Uterus (tissue), 4 donors: ENCODE measurements around the gene PDE4B. TPM values are rescaled to one million over a fixed set of nuclear protein-coding genes. Genes with fewer than 3 reads are reported as not detected.

Experiments used
- DNase-seq, 2 donors: peaks; one replicate each; pipeline ENCODE4 v3.0.0-alpha.2; 2019 to 2020
- H3K27ac ChIP-seq, 2 donors: fragments of 200-600 bp; sonication (generic); 1 replicate in 1 of 2; 2 replicates in 1 of 2; pipeline ENCODE4 v1.5.1; 2016 to 2018
- H3K27me3 ChIP-seq, 2 donors: fragments of 200-600 bp; sonication (generic); one replicate each; pipeline ENCODE4 v1.5.1; 2018 to 2019; ENCODE audit warnings: control low read depth in 1 of 2
- H3K36me3 ChIP-seq, 2 donors: fragments of 200-600 bp; sonication (generic); one replicate each; pipeline ENCODE4 v1.5.1; 2019; ENCODE audit warnings: control low read depth in 1 of 2
- H3K4me1 ChIP-seq, 2 donors: fragments of 200-600 bp; sonication (generic); one replicate each; pipeline ENCODE4 v1.5.1; 2018 to 2019; ENCODE audit warnings: control low read depth in 1 of 2
- H3K4me3 ChIP-seq, 2 donors: fragments of 200-600 bp; sonication (generic); 1 replicate in 1 of 2; 2 replicates in 1 of 2; pipeline ENCODE4 v1.5.1; 2018 to 2019; ENCODE audit warnings: mild to moderate bottlenecking in 1 of 2
- H3K9me3 ChIP-seq, 2 donors: fragments of 200-600 bp; sonication (generic); one replicate each; pipeline ENCODE4 v1.5.1; 2019; ENCODE audit warnings: control low read depth in 1 of 2
- POLR2A ChIP-seq, 2 donors: fragments of 450-650 bp; IDR thresholded peaks; one replicate each; pipeline ENCODE4 v1.6.1; 2016; ENCODE audit warnings: antibody characterized with exemption in 2 of 2, mild to moderate bottlenecking in 1 of 2, moderate library complexity in 1 of 2
- intact Hi-C: fragments of 100-400 bp; cut with DNase I; formaldehyde crosslinking; loops from one replicate; pipeline ENCODE4 v1.15.1; 2023; ENCODE audit warnings: low total_unique reads
- total RNA-seq, 4 donors: library from RNA; depleted of rRNA in 3 of 4; stranded (reverse); fragments of >200 nt in 3 of 4; gene quantifications; one replicate each; pipeline versions ENCODE4 v1.1.0 to v1.2.4, GENCODE V29; 2014 to 2023
- TF ChIP-seq, protein P1 (sequence below), 4 experiments: fragments of 200-600 bp in 2 of 4; fragments of 450-650 bp in 2 of 4; sonication (generic) in 2 of 4; IDR thresholded peaks; one replicate each; pipeline ENCODE4 v1.5.1; 2016 to 2019; ENCODE audit warnings: antibody characterized with exemption in 4 of 4, mild to moderate bottlenecking in 2 of 4, moderate library complexity in 1 of 4
- donor health status: DM: yes; HTN: yes; CAD: no.

PDE4B gene
- total RNA-seq, 4 donors from 2014 or later: 6.9 to 22.9 (median 17.8) TPM

GRCh38 chr1:66295803-66296202, 503.1 kb downstream of the PDE4B start:
- Histone ChIP-seq H3K27me3 (no peaks in the 10 kb centered on the region), H3K4me1 (no peaks in the 10 kb centered on the region), H3K27ac (peak overlapping the region in 1 of 2 donors; percentile 70), H3K9me3 (no peaks in the 10 kb centered on the region), H3K36me3 (no peaks in the 10 kb centered on the region), H3K4me3 (no peak overlapping the region)
- intact Hi-C loops: no loop called here
- DNase-seq: no peak
- TF ChIP-seq, protein P1, sequence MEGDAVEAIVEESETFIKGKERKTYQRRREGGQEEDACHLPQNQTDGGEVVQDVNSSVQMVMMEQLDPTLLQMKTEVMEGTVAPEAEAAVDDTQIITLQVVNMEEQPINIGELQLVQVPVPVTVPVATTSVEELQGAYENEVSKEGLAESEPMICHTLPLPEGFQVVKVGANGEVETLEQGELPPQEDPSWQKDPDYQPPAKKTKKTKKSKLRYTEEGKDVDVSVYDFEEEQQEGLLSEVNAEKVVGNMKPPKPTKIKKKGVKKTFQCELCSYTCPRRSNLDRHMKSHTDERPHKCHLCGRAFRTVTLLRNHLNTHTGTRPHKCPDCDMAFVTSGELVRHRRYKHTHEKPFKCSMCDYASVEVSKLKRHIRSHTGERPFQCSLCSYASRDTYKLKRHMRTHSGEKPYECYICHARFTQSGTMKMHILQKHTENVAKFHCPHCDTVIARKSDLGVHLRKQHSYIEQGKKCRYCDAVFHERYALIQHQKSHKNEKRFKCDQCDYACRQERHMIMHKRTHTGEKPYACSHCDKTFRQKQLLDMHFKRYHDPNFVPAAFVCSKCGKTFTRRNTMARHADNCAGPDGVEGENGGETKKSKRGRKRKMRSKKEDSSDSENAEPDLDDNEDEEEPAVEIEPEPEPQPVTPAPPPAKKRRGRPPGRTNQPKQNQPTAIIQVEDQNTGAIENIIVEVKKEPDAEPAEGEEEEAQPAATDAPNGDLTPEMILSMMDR (IDR thresholded peaks at IDR 0.05): no peak
- no peak for TF ChIP-seq POLR2A (IDR thresholded peaks at IDR 0.05)

DNA sequence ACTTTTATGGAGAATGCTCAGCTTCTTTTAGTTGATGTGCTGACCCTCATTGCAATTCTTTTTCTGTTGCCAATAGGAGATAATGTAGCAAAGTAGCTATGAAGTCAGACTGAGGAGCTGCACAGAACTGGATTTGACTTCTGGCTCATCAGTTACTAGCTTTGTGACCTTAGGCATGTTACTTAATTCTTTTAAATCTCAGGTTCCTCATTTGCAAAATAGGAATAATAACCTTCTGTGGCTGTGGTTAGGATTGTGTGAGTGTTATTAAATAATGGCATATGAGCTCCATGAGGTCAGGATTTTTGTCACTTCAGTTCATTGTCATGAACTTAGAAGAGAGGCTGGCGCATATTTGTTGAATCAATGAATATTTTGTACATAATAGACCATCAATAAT, 503.7 kb downstream of the PDE4B start:
- no peaks in the 10 kb centered on the region for H3K27me3 ChIP-seq
- H3K9me3 ChIP-seq: no peaks in the 10 kb centered on the region
- no peak for DNase-seq
- no peaks in the 10 kb centered on the region for H3K36me3 ChIP-seq
- intact Hi-C loops: no loop called here
- H3K4me3 ChIP-seq: no peak overlapping the region
- TF ChIP-seq POLR2A (IDR thresholded peaks at IDR 0.05): no peak
- TF ChIP-seq, protein P1 (IDR thresholded peaks at IDR 0.05): no peak
- H3K4me1 ChIP-seq: no peaks in the 10 kb centered on the region
- no peak overlapping the region for H3K27ac ChIP-seq

GRCh38 chr1:66296951-66297350, 504.3 kb downstream of the PDE4B start:
- Histone ChIP-seq H3K27ac (no peak overlapping the region), H3K9me3 (no peaks in the 10 kb centered on the region), H3K27me3 (no peaks in the 10 kb centered on the region), H3K4me1 (no peaks in the 10 kb centered on the region), H3K4me3 (no peak overlapping the region), H3K36me3 (no peaks in the 10 kb centered on the region)
- intact Hi-C loops: no loop called here
- no peak for DNase-seq
- TF ChIP-seq, protein P1 (IDR thresholded peaks at IDR 0.05): no peak
- no peak for TF ChIP-seq POLR2A (IDR thresholded peaks at IDR 0.05)

- no peaks in the 10 kb centered on the region for H3K4me1 ChIP-seq
- no peaks in the 10 kb centered on the region for H3K36me3 ChIP-seq
- H3K9me3 ChIP-seq: no peaks in the 10 kb centered on the region
- H3K27ac ChIP-seq: no peak overlapping the region
- no peak overlapping the region for H3K4me3 ChIP-seq
- DNase-seq: no peak
- TF ChIP-seq, protein P1 (IDR thresholded peaks at IDR 0.05): no peak
- no peak for TF ChIP-seq POLR2A (IDR thresholded peaks at IDR 0.05)
- no peaks in the 10 kb centered on the region for H3K27me3 ChIP-seq
- intact Hi-C loops: no loop called here
Measured at GRCh38 chr1:66298464-66298863, 505.8 kb downstream of the PDE4B start.

DNA sequence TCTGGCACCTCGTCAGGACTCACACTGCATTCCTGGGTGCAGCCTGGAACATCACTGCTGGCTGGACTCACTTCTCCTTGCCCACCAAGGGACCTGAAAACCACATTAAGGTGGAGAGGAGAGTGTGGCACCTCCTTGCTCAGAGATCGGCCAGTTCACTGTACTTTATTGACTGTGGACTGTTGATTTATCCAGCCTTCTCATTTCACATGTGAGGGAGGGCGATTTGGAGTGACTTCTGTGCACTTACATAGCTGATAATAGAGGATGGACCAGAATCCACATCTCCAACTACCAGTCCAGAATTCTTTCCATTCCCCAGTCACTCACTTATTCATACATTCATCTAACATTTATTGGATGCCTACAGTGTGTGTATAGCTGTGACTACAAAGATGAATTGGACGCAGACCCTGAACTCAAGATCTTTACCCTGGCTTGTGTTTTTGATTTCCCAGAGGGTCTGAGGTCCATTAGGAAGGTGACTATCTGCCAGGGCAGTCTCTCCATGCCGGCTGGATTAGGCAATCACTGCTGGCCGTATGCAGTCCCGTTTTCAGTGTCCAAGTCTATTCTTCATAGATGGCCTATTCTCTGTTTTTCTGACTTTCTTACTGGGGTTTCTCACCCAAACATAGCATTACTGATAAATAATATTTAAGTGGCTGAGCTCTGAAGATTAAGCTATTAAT, 507.7 kb downstream of the PDE4B start:
- Histone ChIP-seq H3K27me3 (no peaks in the 10 kb centered on the region), H3K4me3 (no peak overlapping the region), H3K4me1 (no peaks in the 10 kb centered on the region), H3K27ac (no peak overlapping the region), H3K9me3 (no peaks in the 10 kb centered on the region), H3K36me3 (no peaks in the 10 kb centered on the region)
- TF ChIP-seq, protein P1 (IDR thresholded peaks at IDR 0.05): no peak
- TF ChIP-seq POLR2A (IDR thresholded peaks at IDR 0.05): no peak
- intact Hi-C loops: no loop called here
- no peak for DNase-seq
